Measurements from ENCODE around the gene TTC39C.
"Not testable (repeated sequence)": the region's sequence is repeated elsewhere in the genome, so short reads cannot be mapped to it uniquely, and the experiment has no call there.

TTC39C gene

GRCh38 chr18:24023185-24023814 lies 8.7 kb downstream of the TTC39C start:
- POLR2A ChIA-PET: no interaction called here
- DNase-seq (ENCODE audit: extremely low spot score): no peak
- CTCF ChIA-PET: interaction anchor here (1.2 to 2.9 kb wide), 3 partner anchors 10 to 25 kb away, joined by 3 to 7 read pairs (median 3); no protein-coding TSS in a partner anchor
- TF ChIP-seq, protein P1, sequence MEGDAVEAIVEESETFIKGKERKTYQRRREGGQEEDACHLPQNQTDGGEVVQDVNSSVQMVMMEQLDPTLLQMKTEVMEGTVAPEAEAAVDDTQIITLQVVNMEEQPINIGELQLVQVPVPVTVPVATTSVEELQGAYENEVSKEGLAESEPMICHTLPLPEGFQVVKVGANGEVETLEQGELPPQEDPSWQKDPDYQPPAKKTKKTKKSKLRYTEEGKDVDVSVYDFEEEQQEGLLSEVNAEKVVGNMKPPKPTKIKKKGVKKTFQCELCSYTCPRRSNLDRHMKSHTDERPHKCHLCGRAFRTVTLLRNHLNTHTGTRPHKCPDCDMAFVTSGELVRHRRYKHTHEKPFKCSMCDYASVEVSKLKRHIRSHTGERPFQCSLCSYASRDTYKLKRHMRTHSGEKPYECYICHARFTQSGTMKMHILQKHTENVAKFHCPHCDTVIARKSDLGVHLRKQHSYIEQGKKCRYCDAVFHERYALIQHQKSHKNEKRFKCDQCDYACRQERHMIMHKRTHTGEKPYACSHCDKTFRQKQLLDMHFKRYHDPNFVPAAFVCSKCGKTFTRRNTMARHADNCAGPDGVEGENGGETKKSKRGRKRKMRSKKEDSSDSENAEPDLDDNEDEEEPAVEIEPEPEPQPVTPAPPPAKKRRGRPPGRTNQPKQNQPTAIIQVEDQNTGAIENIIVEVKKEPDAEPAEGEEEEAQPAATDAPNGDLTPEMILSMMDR (IDR thresholded peaks at IDR 0.05; ENCODE audit: control extremely low read depth, extremely low read depth, low read depth, missing control alignments): no peak

- DNase-seq (ENCODE audit: extremely low spot score): no peak
- TF ChIP-seq, protein P1 (IDR thresholded peaks at IDR 0.05; ENCODE audit: control extremely low read depth, extremely low read depth, low read depth, missing control alignments): no peak
- ChIA-PET POLR2A (no interaction called here), CTCF (interaction anchor here (2.9 kb wide), 1 partner anchor 9 kb away, joined by 7 read pairs; no protein-coding TSS in a partner anchor)
These were observed 9.9 kb downstream of the TTC39C start for GRCh38 chr18:24024425-24024824.

- ChIA-PET POLR2A (interaction anchor here (1.5 kb wide), 1 partner anchor 112 kb away, joined by 3 read pairs; the partner anchor contains the start of gene CABYR), CTCF (interaction anchor here (0.9 to 1.8 kb wide), 2 partner anchors 9 to 14 kb away, joined by 3 to 6 read pairs; no protein-coding TSS in a partner anchor)
- no peak for DNase-seq (ENCODE audit: extremely low spot score)
- TF ChIP-seq, protein P1 (IDR thresholded peaks at IDR 0.05; ENCODE audit: control extremely low read depth, extremely low read depth, low read depth, missing control alignments): no peak
These were observed 11.9 kb downstream of the TTC39C start for GRCh38 chr18:24026457-24026856.

DNA sequence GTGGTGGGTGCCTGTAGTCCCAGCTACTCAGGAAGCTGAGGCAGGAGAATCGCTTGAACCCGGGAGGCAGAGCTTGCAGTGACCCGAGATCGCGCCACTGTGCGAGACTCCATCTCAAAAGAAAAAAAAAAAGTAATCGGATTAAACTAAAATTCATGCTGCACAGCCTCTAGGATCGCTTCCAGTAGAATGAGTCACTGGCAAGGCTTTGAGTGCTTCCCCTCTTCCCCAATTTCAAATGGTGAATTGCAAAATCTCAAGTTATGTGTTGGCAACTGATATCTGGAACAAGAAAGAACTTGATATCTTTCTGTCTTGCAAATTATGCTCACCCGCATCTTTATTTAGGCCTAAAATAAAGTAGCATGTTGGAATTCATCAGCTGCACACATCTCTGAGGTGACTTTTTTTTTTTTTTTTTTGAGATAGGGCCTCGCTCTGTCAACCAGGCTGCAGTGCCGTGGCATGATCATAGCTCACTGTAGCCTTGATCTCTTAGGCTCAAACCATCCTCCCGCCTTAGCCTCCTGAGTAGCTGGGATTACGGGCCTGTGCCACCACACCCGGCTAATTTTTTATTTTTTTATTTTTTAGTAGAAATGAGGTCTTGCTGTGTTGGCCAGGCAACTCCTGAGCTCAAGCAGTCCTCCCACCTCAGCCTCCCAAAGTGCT lies 12.7 kb downstream of the TTC39C start:
- POLR2A ChIA-PET: interaction anchor here (0.7 kb wide), 1 partner anchor 74 kb away, joined by 3 read pairs; no protein-coding TSS in a partner anchor
- DNase-seq (ENCODE audit: extremely low spot score): no peak
- CTCF ChIA-PET: interaction anchor here (0.8 to 1.8 kb wide), 2 partner anchors 10 to 24 kb away, joined by 3 to 6 read pairs; no protein-coding TSS in a partner anchor
- TF ChIP-seq, protein P1 (IDR thresholded peaks at IDR 0.05; ENCODE audit: control extremely low read depth, extremely low read depth, low read depth, missing control alignments): no peak

DNA sequence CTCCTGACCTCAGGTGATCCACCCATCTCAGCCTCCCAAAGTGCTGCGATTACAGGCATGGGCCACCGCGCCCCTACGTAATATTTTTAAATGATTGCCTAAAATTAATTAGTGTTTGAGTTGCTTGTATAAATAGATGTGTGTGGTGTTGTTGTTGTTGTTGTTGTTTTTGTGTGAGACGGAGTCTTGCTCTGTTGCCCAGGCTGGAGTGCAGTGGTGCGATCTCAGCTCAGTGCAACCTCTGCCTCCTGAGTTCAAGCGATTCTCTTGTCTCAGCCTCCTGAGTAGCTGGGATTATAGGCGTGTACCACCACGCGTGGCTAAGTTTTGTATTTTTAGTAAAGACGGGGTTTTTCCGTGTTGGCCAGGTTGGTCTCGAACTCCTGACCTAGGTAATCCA lies 14.4 kb downstream of the TTC39C start:
- DNase-seq (ENCODE audit: extremely low spot score); POLR2A ChIA-PET: not testable (repeated sequence)
- CTCF ChIA-PET: interaction anchor here (1.0 to 2.0 kb wide), 5 partner anchors 12 to 111 kb away, joined by 3 to 4 read pairs (median 3); no protein-coding TSS in a partner anchor

- ChIA-PET CTCF (no interaction called here), POLR2A (no interaction called here)
- TF ChIP-seq, protein P1 (IDR thresholded peaks at IDR 0.05; ENCODE audit: control extremely low read depth, extremely low read depth, low read depth, missing control alignments): no peak
- no peak for DNase-seq (ENCODE audit: extremely low spot score)
These were observed 16.8 kb downstream of the TTC39C start for GRCh38 chr18:24031318-24031717.

- DNase-seq (ENCODE audit: extremely low spot score): no peak
- TF ChIP-seq, protein P1 (IDR thresholded peaks at IDR 0.05; ENCODE audit: control extremely low read depth, extremely low read depth, low read depth, missing control alignments): no peak
- ChIA-PET CTCF (interaction anchor here (1.4 kb wide), 1 partner anchor 11 kb away, joined by 5 read pairs; no protein-coding TSS in a partner anchor), POLR2A (no interaction called here)
These were observed 17.4 kb downstream of the TTC39C start for GRCh38 chr18:24031916-24032315.

Measured in GM10248 (cell line).